Rectal smooth muscle tissue (tissue), 1 donor: ENCODE results near the gene STRA8.

Source experiments
- H3K27ac ChIP-seq: one replicate; pipeline ENCODE4 v1.7.0; 2013; ENCODE audit warnings: low read depth, low read length, inconsistent platforms
- H3K27me3 ChIP-seq: one replicate; pipeline ENCODE4 v1.7.0; 2013; ENCODE audit warnings: low read length; ENCODE audit not compliant: control insufficient read depth, insufficient read depth
- H3K36me3 ChIP-seq: one replicate; pipeline ENCODE4 v1.7.0; 2013; ENCODE audit warnings: low read length; ENCODE audit not compliant: control insufficient read depth, insufficient read depth
- H3K4me1 ChIP-seq: one replicate; pipeline ENCODE4 v1.7.0; 2013; ENCODE audit warnings: low read length; ENCODE audit not compliant: control insufficient read depth, insufficient read depth
- H3K4me3 ChIP-seq: one replicate; pipeline ENCODE4 v1.7.0; 2013; ENCODE audit warnings: low read length
- H3K9ac ChIP-seq: one replicate; pipeline ENCODE4 v1.7.0; 2013; ENCODE audit warnings: low read length

STRA8 gene

GRCh38 chr7:135195156-135195555 lies 38.5 kb upstream of the STRA8 start:
- no peaks in the 10 kb centered on the region for H3K27me3 ChIP-seq
- H3K4me3 ChIP-seq: no peak overlapping the region
- H3K4me1 ChIP-seq: no peaks in the 10 kb centered on the region
- H3K27ac ChIP-seq: no peak overlapping the region
- peaks cover 32% of the 10 kb centered on the region for H3K36me3 ChIP-seq
- H3K9ac ChIP-seq: no peak overlapping the region

GRCh38 chr7:135195968-135196629 lies 37.5 kb upstream of the STRA8 start:
- H3K27me3 ChIP-seq: no peaks in the 10 kb centered on the region
- H3K4me1 ChIP-seq: no peaks in the 10 kb centered on the region
- H3K36me3 ChIP-seq: peaks cover 32% of the 10 kb centered on the region
- H3K9ac ChIP-seq: no peak overlapping the region
- H3K27ac ChIP-seq: no peak overlapping the region
- H3K4me3 ChIP-seq: no peak overlapping the region

GRCh38 chr7:135197343-135197742 lies 36.3 kb upstream of the STRA8 start:
- Histone ChIP-seq H3K4me3 (no peak overlapping the region), H3K36me3 (peaks cover 30% of the 10 kb centered on the region), H3K27me3 (no peaks in the 10 kb centered on the region), H3K9ac (no peak overlapping the region), H3K27ac (no peak overlapping the region), H3K4me1 (no peaks in the 10 kb centered on the region)

- Histone ChIP-seq H3K4me1 (no peaks in the 10 kb centered on the region), H3K36me3 (peaks cover 28% of the 10 kb centered on the region), H3K27me3 (no peaks in the 10 kb centered on the region), H3K9ac (no peak overlapping the region), H3K27ac (no peak overlapping the region), H3K4me3 (no peak overlapping the region)
Observed at GRCh38 chr7:135197906-135198655, 35.6 kb upstream of the STRA8 start.

GRCh38 chr7:135199439-135199838 lies 34.2 kb upstream of the STRA8 start:
- Histone ChIP-seq H3K27ac (no peak overlapping the region), H3K36me3 (peaks cover 28% of the 10 kb centered on the region)

GRCh38 chr7:135200821-135201331 lies 32.8 kb upstream of the STRA8 start:
- no peak overlapping the region for H3K9ac ChIP-seq
- H3K27ac ChIP-seq: no peak overlapping the region
- peaks cover 26% of the 10 kb centered on the region for H3K36me3 ChIP-seq
- H3K4me1 ChIP-seq: no peaks in the 10 kb centered on the region
- H3K4me3 ChIP-seq: no peak overlapping the region
- H3K27me3 ChIP-seq: no peaks in the 10 kb centered on the region

More at GRCh38 chr7:135199439-135199838, 34.2 kb upstream of the STRA8 start:
- H3K4me1 ChIP-seq: no peaks in the 10 kb centered on the region
- H3K9ac ChIP-seq: no peak overlapping the region
- H3K27me3 ChIP-seq: no peaks in the 10 kb centered on the region
- no peak overlapping the region for H3K4me3 ChIP-seq

GRCh38 chr7:135201350-135201749 lies 32.3 kb upstream of the STRA8 start:
- H3K4me3 ChIP-seq: no peak overlapping the region
- H3K27me3 ChIP-seq: no peaks in the 10 kb centered on the region
- H3K4me1 ChIP-seq: no peaks in the 10 kb centered on the region
- no peak overlapping the region for H3K9ac ChIP-seq
- H3K27ac ChIP-seq: no peak overlapping the region
- H3K36me3 ChIP-seq: peaks cover 23% of the 10 kb centered on the region

- no peaks in the 10 kb centered on the region for H3K27me3 ChIP-seq
- no peak overlapping the region for H3K27ac ChIP-seq
- H3K36me3 ChIP-seq: peaks cover 13% of the 10 kb centered on the region
- H3K9ac ChIP-seq: no peak overlapping the region
- no peaks in the 10 kb centered on the region for H3K4me1 ChIP-seq
- no peak overlapping the region for H3K4me3 ChIP-seq
Observed at GRCh38 chr7:135204341-135204749, 29.3 kb upstream of the STRA8 start.

- no peak overlapping the region for H3K27ac ChIP-seq
- H3K4me3 ChIP-seq: no peak overlapping the region
- H3K9ac ChIP-seq: no peak overlapping the region
- no peaks in the 10 kb centered on the region for H3K27me3 ChIP-seq
- no peaks in the 10 kb centered on the region for H3K4me1 ChIP-seq
- H3K36me3 ChIP-seq: peaks cover 10% of the 10 kb centered on the region
Observed at GRCh38 chr7:135204876-135205275, 28.8 kb upstream of the STRA8 start.

GRCh38 chr7:135205850-135206249 lies 27.8 kb upstream of the STRA8 start:
- Histone ChIP-seq H3K36me3 (peaks cover 10% of the 10 kb centered on the region), H3K4me3 (no peak overlapping the region), H3K27ac (no peak overlapping the region), H3K27me3 (no peaks in the 10 kb centered on the region), H3K9ac (no peak overlapping the region), H3K4me1 (peaks cover 3% of the 10 kb centered on the region)

- Histone ChIP-seq H3K4me3 (no peak overlapping the region), H3K9ac (no peak overlapping the region), H3K27me3 (no peaks in the 10 kb centered on the region), H3K27ac (no peak overlapping the region), H3K36me3 (peaks cover 10% of the 10 kb centered on the region), H3K4me1 (peaks cover 3% of the 10 kb centered on the region)
Observed at GRCh38 chr7:135206941-135207391, 26.7 kb upstream of the STRA8 start.

GRCh38 chr7:135207406-135208101 lies 26.1 kb upstream of the STRA8 start:
- Histone ChIP-seq H3K4me3 (no peak overlapping the region), H3K9ac (no peak overlapping the region), H3K4me1 (peaks cover 3% of the 10 kb centered on the region), H3K27ac (no peak overlapping the region), H3K36me3 (peaks cover 10% of the 10 kb centered on the region), H3K27me3 (no peaks in the 10 kb centered on the region)
